Measurements from ENCODE around the gene DGKB. TPM values are rescaled to one million over a fixed set of nuclear protein-coding genes. Genes with fewer than 3 reads are reported as not detected.

The DGKB gene
- polyA plus RNA-seq, 1 of the 3 experiments (the other 2 are of a cell fraction), result 2.1 TPM

DNA sequence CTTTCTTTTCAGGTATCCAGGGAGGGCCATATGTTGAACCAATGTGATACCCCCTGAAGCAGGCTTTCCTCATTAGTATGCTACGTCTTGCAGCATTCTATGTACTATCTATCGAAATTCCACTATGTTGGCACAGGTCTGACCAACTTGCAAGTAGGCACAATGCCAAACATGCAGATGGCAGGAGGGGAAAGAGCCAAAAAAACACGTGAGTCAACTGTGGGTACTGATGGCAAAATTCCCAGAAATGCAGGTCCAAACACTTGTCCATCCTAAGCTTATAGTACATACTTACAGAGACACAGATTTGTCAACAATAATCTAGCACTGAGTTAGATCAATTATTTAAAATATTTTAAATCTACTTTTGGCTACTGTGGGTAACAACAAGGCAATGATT lies 394.9 kb downstream of the DGKB start (continued):
- TF ChIP-seq, protein P1, sequence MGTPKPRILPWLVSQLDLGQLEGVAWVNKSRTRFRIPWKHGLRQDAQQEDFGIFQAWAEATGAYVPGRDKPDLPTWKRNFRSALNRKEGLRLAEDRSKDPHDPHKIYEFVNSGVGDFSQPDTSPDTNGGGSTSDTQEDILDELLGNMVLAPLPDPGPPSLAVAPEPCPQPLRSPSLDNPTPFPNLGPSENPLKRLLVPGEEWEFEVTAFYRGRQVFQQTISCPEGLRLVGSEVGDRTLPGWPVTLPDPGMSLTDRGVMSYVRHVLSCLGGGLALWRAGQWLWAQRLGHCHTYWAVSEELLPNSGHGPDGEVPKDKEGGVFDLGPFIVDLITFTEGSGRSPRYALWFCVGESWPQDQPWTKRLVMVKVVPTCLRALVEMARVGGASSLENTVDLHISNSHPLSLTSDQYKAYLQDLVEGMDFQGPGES (IDR thresholded peaks at IDR 0.05; ENCODE audit: low read depth, low read length), result no peak
- no peak for TF ChIP-seq MXI1 (IDR thresholded peaks at IDR 0.05; ENCODE audit: low read depth, low read length)
- TF ChIP-seq, protein P2, sequence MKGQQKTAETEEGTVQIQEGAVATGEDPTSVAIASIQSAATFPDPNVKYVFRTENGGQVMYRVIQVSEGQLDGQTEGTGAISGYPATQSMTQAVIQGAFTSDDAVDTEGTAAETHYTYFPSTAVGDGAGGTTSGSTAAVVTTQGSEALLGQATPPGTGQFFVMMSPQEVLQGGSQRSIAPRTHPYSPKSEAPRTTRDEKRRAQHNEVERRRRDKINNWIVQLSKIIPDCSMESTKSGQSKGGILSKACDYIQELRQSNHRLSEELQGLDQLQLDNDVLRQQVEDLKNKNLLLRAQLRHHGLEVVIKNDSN (IDR thresholded peaks at IDR 0.05; ENCODE audit: borderline replicate concordance, low read depth), result no peak
- no peak for TF ChIP-seq FOXM1 (IDR thresholded peaks at IDR 0.05; ENCODE audit: low read depth)
- TF ChIP-seq MEF2A (IDR thresholded peaks at IDR 0.05; ENCODE audit: borderline replicate concordance, low read depth), result no peak
- TF ChIP-seq, protein P3, sequence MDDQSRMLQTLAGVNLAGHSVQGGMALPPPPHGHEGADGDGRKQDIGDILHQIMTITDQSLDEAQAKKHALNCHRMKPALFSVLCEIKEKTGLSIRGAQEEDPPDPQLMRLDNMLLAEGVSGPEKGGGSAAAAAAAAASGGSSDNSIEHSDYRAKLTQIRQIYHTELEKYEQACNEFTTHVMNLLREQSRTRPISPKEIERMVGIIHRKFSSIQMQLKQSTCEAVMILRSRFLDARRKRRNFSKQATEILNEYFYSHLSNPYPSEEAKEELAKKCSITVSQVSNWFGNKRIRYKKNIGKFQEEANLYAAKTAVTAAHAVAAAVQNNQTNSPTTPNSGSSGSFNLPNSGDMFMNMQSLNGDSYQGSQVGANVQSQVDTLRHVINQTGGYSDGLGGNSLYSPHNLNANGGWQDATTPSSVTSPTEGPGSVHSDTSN (IDR thresholded peaks at IDR 0.05), result peak; percentile 74
- TF ChIP-seq TEAD4 (IDR thresholded peaks at IDR 0.05; ENCODE audit: borderline replicate concordance, insufficient read depth), result peak; percentile 61; the same call in 1 of the 2 replicates

DNA sequence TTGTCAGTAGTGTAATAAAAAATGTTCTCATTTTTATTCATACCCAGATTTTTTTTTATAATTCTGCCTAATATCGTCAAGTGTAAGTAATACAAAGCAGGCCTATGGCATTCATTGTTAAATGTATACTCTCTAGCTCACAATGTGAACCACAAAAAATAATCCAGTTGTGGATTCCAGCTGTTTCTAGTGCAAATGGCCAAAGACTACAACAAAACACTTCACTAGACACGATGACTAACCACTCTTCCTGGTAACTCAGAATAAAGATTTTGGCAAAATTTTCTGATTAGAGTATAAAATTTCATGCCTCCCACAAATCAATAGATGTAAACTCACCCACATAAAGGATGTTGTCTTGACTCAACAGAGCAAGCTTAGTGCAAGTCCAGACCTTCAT lies 396.6 kb downstream of the DGKB start:
- no peaks in the 10 kb centered on the region; the same call in 1 of the 2 replicates for H3K9me2 ChIP-seq
- H2AFZ ChIP-seq (ENCODE audit: low read depth), result no peak overlapping the region
- no peaks in the 10 kb centered on the region for H4K20me1 ChIP-seq (ENCODE audit: insufficient read depth)
- no peak for DNase-seq
- H3K27me3 ChIP-seq (ENCODE audit: insufficient read depth), result no peaks in the 10 kb centered on the region
- H3K9ac ChIP-seq, result no peak overlapping the region
- H3K4me1 ChIP-seq (ENCODE audit: control insufficient read depth in 1 of 2, insufficient read depth in 2 of 2, low read depth in 1 of 2, low read length in 1 of 2), result peaks cover 0 to 5% of the 10 kb centered on the region in 2 experiments; a peak in 2 of 4 replicates
- WGBS (ENCODE audit: low lambda C conversion rate), result 79% methylated on average over 2 of the region's 2 CpGs
- ChIA-PET CTCF (interaction anchor here (1.1 kb wide), 1 partner anchor 17 kb away, joined by 5 read pairs; no protein-coding TSS in a partner anchor), POLR2A (no interaction called here)
- no peak overlapping the region for H3K4me2 ChIP-seq
- H3K9me3 ChIP-seq, result peaks cover 12% of the 10 kb centered on the region; the same call in 1 of the 2 replicates
- no peaks in the 10 kb centered on the region for H3K36me3 ChIP-seq (replicated peaks in 1 of 2; ENCODE audit: control insufficient read depth in 1 of 2, insufficient read depth in 2 of 2, low read length in 1 of 2)
- TF ChIP-seq ELF1 (IDR thresholded peaks at IDR 0.05), result no peak
- TF ChIP-seq TCF12 (IDR thresholded peaks at IDR 0.05), result no peak
- TF ChIP-seq, protein P4, sequence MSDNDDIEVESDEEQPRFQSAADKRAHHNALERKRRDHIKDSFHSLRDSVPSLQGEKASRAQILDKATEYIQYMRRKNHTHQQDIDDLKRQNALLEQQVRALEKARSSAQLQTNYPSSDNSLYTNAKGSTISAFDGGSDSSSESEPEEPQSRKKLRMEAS (IDR thresholded peaks at IDR 0.05; ENCODE audit: low read depth), result no peak
- no peak for TF ChIP-seq MXI1 (IDR thresholded peaks at IDR 0.05; ENCODE audit: low read depth, low read length)
- TF ChIP-seq POLR2AphosphoS5 (IDR thresholded peaks at IDR 0.05; ENCODE audit: low read depth, low read length), result no peak
- TF ChIP-seq, protein P1 (IDR thresholded peaks at IDR 0.05; ENCODE audit: low read depth, low read length), result no peak
- H3F3A ChIP-seq (replicated peaks; ENCODE audit: insufficient read depth), result no peaks in the 10 kb centered on the region
- no peak overlapping the region for H3K4me3 ChIP-seq (ENCODE audit: low read depth in 2 of 2, low read length in 1 of 2)
- no peaks in the 10 kb centered on the region for H3K79me2 ChIP-seq (ENCODE audit: insufficient read depth)
- H3K27ac ChIP-seq (ENCODE audit: low read depth in 2 of 2, low read length in 1 of 2), result no peak overlapping the region

Data from SK-N-SH (cell line).